PC-3 (cell line): Measurements from ENCODE around the gene APMAP. TPM values are rescaled to one million over a fixed set of nuclear protein-coding genes. Genes with fewer than 3 reads are reported as not detected.

Experiments used
- ATAC-seq: fragments of 200-7000 bp; cut with Tn5 transposase; 2 replicates; pipeline ENCODE4 v1.9.1; 2020; ENCODE audit warnings: mild to moderate bottlenecking, moderate library complexity
- BruUV-seq: library from RNA; stranded (reverse); fragments of 400-500 nt; replicated peaks from 2 replicates; lab custom pipeline; 2021; lab: Mats Ljungman, UMichigan
- CTCF ChIA-PET: fragments of 300-600 bp; sonication (Branson Sonifier 250); formaldehyde crosslinking; loops from one replicate; lab custom pipeline; 2022; ENCODE audit warnings: antibody characterized with exemption; lab: Charles Lee
- POLR2A ChIA-PET: fragments of 300-600 bp; sonication (Branson Sonifier 250); formaldehyde crosslinking; loops from one replicate; lab custom pipeline; 2022; ENCODE audit warnings: antibody characterized with exemption; ENCODE audit not compliant: unreplicated experiment; lab: Charles Lee
- DNase-seq: peaks from one replicate; pipeline ENCODE4 v3.0.0-alpha.2; 2015
- H2AFZ ChIP-seq: fragments of 300-600 bp; sonication (generic); 2 replicates; pipeline ENCODE4 v1.6.0; 2016; ENCODE audit warnings: antibody characterized with exemption, low read length
- H3F3A ChIP-seq: fragments of 300-600 bp; sonication (generic); one replicate; pipeline ENCODE4 v1.6.0; 2017; ENCODE audit warnings: antibody characterized with exemption, low read length, control low read depth, mild to moderate bottlenecking; ENCODE audit not compliant: unreplicated experiment
- H3K27ac ChIP-seq: fragments of 300-600 bp; sonication (generic); 2 replicates; pipeline ENCODE4 v1.5.1; 2016; ENCODE audit warnings: mild to moderate bottlenecking, low read length
- H3K27me3 ChIP-seq: fragments of 300-600 bp; sonication (generic); 2 replicates; pipeline ENCODE4 v1.6.1; 2016; ENCODE audit warnings: low read length, mixed read lengths
- H3K36me3 ChIP-seq: fragments of 300-600 bp; sonication (generic); 2 replicates; pipeline ENCODE4 v1.6.1; 2016; ENCODE audit warnings: low read depth, mixed run types, low read length, mixed read lengths
- H3K4me1 ChIP-seq: fragments of 300-600 bp; sonication (generic); 2 replicates; pipeline ENCODE4 v1.5.1; 2016; ENCODE audit warnings: low read length; ENCODE audit not compliant: insufficient read depth
- H3K4me2 ChIP-seq: fragments of 300-600 bp; sonication (generic); 2 replicates; pipeline ENCODE4 v1.6.0; 2016; ENCODE audit warnings: low read length
- H3K4me3 ChIP-seq: fragments of 300-600 bp; sonication (generic); 2 replicates; pipeline ENCODE4 v1.5.1; 2016; ENCODE audit warnings: mild to moderate bottlenecking, low read length, mixed read lengths
- H3K79me2 ChIP-seq: fragments of 300-600 bp; sonication (generic); 2 replicates; pipeline ENCODE4 v1.6.1; 2017; ENCODE audit warnings: low read length, mixed read lengths
- H3K9ac ChIP-seq: fragments of 300-600 bp; sonication (generic); 2 replicates; pipeline ENCODE4 v1.6.0; 2016; ENCODE audit warnings: mild to moderate bottlenecking, low read length
- H3K9me2 ChIP-seq: fragments of 300-600 bp; sonication (generic); replicated peaks from 2 replicates; pipeline ENCODE4 v1.6.1; 2016; ENCODE audit warnings: mixed run types, low read length, mixed read lengths
- H3K9me3 ChIP-seq: fragments of 300-600 bp; sonication (generic); 2 replicates; pipeline ENCODE4 v1.6.1; 2016; ENCODE audit warnings: low read length, mixed read lengths
- H4K20me1 ChIP-seq: fragments of 300-600 bp; sonication (generic); 2 replicates; pipeline ENCODE4 v1.6.1; 2016; ENCODE audit warnings: low read length, mixed read lengths
- CTCF ChIP-seq: fragments of 300-600 bp; sonication (generic); conservative IDR thresholded peaks from 2 replicates; pipeline ENCODE4 v1.5.1; 2017; ENCODE audit warnings: antibody characterized with exemption, low read depth, mild to moderate bottlenecking, low read length
- EZH2 ChIP-seq: fragments of 300-600 bp; sonication (generic); IDR thresholded peaks from one replicate; pipeline ENCODE4 v1.6.1; 2017; ENCODE audit warnings: antibody characterized with exemption, mild to moderate bottlenecking, low read length; ENCODE audit not compliant: unreplicated experiment
- EZH2phosphoT487 ChIP-seq: fragments of 300-600 bp; sonication (generic); IDR thresholded peaks from 2 replicates; pipeline ENCODE4 v1.6.1; 2018; ENCODE audit warnings: mild to moderate bottlenecking, antibody characterized with exemption, low read length, borderline replicate concordance
- intact Hi-C: fragments of 100-400 bp; cut with micrococcal nuclease; formaldehyde crosslinking; loops from 2 replicates; pipeline ENCODE4 v1.9.0; 2023
- total RNA-seq: library from RNA; depleted of rRNA; stranded (reverse); fragments of >200 nt; gene quantifications from 2 replicates; pipeline ENCODE4 v1.2.3, GENCODE V29; 2014

The APMAP gene
- total RNA-seq, 1 experiment from 2014 or later = 134 TPM

GRCh38 chr20:24950836-24951525 lies 41.6 kb downstream of the APMAP start:
- Histone ChIP-seq H2AFZ (no peak overlapping the region), H3K9me3 (no peaks in the 10 kb centered on the region), H3K79me2 (no peaks in the 10 kb centered on the region), H3K27me3 (no peaks in the 10 kb centered on the region), H3K9me2 (no peaks in the 10 kb centered on the region), H3K4me2 (no peak overlapping the region), H3K4me1 (no peaks in the 10 kb centered on the region), H3F3A (no peaks in the 10 kb centered on the region), H3K9ac (no peak overlapping the region), H3K36me3 (no peaks in the 10 kb centered on the region), H4K20me1 (no peaks in the 10 kb centered on the region), H3K27ac (no peak overlapping the region), H3K4me3 (no peak overlapping the region)
- no TSS peak for BruUV-seq
- ATAC-seq = no peak
- intact Hi-C loops = no loop called here
- DNase-seq = no peak
- TF ChIP-seq EZH2phosphoT487 (no peak), CTCF (no peak), EZH2 (no peak)
- CTCF ChIA-PET = no interaction called here
- POLR2A ChIA-PET = no interaction called here

GRCh38 chr20:24950128-24950835 lies 42.3 kb downstream of the APMAP start:
- Histone ChIP-seq H4K20me1 (no peaks in the 10 kb centered on the region), H3F3A (no peaks in the 10 kb centered on the region), H3K4me1 (no peaks in the 10 kb centered on the region), H2AFZ (no peak overlapping the region), H3K9ac (no peak overlapping the region), H3K27ac (no peak overlapping the region), H3K9me2 (no peaks in the 10 kb centered on the region), H3K4me2 (no peak overlapping the region), H3K79me2 (no peaks in the 10 kb centered on the region), H3K4me3 (no peak overlapping the region), H3K27me3 (no peaks in the 10 kb centered on the region), H3K9me3 (no peaks in the 10 kb centered on the region), H3K36me3 (no peaks in the 10 kb centered on the region)
- ChIA-PET CTCF (no interaction called here), POLR2A (no interaction called here)
- DNase-seq (no peak), ATAC-seq (no peak; the same call in 1 of the 2 replicates)
- BruUV-seq = no TSS peak
- TF ChIP-seq EZH2 (no peak), CTCF (no peak), EZH2phosphoT487 (no peak)
- intact Hi-C loops = no loop called here

- Histone ChIP-seq H3K9me2 (no peaks in the 10 kb centered on the region), H2AFZ (no peak overlapping the region), H3K36me3 (no peaks in the 10 kb centered on the region), H3K9me3 (no peaks in the 10 kb centered on the region), H3K79me2 (no peaks in the 10 kb centered on the region), H3K27me3 (no peaks in the 10 kb centered on the region), H3K4me1 (no peaks in the 10 kb centered on the region), H3F3A (no peaks in the 10 kb centered on the region), H3K9ac (no peak overlapping the region), H3K4me2 (no peak overlapping the region), H3K27ac (no peak overlapping the region), H4K20me1 (no peaks in the 10 kb centered on the region), H3K4me3 (no peak overlapping the region)
- no peak for DNase-seq
- intact Hi-C loops = no loop called here
- BruUV-seq = no TSS peak
- no peak for TF ChIP-seq CTCF
- TF ChIP-seq EZH2 = no peak
- TF ChIP-seq EZH2phosphoT487 = no peak
- POLR2A ChIA-PET = no interaction called here
- no peak for ATAC-seq
- CTCF ChIA-PET = no interaction called here
These were observed 42.8 kb downstream of the APMAP start for GRCh38 chr20:24949756-24950127.
